Ecto neural progenitor cell (in vitro differentiated cells): Measurements from ENCODE around the gene TMEM31.

ENCODE experiments used
- DNase-seq: peaks from one replicate; pipeline ENCODE4 v3.0.0-alpha.2; 2018; ENCODE audit warnings: low spot score

TMEM31 gene, protein sequence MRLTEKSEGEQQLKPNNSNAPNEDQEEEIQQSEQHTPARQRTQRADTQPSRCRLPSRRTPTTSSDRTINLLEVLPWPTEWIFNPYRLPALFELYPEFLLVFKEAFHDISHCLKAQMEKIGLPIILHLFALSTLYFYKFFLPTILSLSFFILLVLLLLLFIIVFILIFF

DNA sequence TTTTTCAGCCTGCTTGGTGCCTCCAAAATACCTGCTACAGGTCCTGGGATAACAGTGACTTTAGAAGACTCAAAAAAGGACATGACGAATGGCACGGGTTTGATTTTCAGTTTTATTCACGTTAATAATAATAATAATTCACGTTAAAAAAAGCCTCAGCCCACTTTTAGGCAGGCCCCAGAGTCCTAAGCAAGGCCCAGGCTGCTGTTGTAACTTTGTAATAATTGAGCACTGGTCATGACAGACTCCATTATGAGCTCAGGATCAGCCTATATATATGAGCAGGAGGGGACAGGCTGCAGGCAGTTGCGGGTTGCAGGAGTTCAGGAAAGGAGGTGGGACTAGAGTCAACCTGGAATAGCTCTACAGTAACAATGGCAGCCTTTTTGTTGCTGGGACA, at the start of gene TMEM31:
Gene TMEM31 (plus strand): TSS at position 301 of the 400 bp plus-strand sequence. CDS start 1,350 bp downstream, outside the sequence.
- DNase-seq: no peak

DNA sequence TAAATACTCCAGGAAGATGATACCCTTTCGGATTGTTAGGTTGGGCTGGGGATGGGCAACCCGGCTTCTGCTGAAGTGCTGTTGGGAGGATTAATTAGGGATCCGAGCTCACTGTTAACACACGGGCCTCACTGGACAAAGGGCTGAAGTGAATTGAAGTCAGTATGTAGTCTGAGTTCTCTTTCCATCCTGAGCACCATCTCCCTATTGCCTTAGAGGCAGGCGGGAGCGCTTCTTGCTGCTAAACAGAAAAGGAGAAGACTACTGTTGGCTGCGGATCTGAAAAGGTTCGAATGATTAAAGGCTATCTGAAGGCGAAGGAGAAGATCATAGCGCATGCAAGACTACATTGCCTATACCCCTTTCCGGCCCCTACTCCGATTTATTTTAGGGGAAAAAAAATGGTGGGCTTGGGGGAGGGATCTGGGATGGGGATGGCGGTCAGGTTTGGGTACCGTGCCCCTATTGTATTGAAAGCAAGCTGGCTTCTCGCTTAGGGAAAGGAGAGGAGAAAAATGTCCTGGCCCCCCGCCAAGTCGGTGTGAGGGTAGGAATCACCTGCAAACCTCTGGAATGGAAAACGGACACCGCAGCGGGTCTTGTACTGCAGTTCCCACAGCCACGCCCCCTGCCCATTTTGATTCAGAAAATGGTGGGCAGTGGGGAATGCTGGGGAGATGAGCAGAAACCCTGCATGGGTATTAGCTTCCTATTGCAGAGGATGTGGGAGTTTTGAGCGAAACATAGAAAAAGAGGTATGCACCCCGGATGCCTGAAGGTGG, 46.5 kb upstream of the TMEM31 start:
- peak; percentile 49 for DNase-seq

DNA sequence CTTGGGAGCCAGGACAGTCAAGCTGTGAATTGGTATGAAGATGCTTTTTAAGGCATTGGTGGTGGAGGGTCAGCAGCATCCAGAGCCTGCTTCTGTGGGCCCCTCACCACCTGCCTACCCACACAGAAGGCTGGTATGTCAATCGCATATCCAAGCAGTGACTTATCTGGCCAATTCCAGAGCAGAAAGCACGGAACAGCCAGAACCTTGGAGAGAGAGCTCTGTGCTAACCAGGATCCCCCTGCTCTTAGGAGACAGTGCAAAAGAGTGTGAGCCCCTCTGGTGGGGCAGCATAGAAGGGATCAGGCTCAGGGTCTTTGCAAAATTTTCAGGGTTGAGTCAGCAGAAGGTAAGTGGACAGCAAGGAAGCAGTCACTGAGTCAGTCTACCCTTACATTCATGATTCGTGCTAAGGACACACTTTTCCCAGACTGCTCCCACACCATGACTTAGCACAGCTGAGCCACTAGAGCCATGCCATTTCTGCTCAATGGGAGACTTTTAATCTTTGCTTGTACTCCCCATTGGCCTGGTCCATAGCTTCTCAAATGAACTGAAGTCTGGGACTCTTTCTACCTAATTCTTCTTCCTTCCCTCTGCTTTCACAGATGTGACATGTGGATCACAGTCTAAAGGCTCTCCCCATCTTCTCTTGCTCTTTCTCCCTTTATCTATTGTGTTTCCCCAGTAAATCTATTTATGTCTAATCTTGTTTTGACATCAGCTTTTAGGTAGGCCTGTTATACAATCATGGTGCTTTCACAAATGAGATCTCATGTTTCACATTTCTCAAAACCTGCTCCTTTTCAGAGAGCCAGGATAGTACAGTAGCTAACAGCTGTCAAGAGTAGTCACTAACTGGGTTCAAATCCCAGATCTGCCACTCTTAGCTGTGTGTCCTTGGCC, 44.3 kb upstream of the TMEM31 start:
- DNase-seq: no peak

DNA sequence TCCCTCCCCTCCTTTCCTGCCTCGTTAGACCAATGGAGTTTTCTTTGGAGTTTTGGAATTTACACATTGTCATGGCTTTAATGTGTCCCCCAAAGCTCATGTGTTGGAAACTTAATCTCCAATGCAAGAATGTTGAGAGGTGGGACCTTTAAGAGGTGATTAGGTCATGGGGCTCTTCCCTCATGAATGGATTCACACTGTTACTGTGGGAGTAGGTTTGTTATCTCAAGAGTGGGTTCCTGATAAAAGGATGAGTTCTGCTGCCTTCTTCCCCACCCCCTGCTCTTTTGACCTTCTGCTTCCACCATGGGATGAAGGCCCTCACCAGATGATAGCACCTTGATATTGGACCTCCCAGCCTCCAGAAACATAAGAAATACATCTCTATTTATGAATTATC, 41.0 kb upstream of the TMEM31 start:
- no peak for DNase-seq

DNA sequence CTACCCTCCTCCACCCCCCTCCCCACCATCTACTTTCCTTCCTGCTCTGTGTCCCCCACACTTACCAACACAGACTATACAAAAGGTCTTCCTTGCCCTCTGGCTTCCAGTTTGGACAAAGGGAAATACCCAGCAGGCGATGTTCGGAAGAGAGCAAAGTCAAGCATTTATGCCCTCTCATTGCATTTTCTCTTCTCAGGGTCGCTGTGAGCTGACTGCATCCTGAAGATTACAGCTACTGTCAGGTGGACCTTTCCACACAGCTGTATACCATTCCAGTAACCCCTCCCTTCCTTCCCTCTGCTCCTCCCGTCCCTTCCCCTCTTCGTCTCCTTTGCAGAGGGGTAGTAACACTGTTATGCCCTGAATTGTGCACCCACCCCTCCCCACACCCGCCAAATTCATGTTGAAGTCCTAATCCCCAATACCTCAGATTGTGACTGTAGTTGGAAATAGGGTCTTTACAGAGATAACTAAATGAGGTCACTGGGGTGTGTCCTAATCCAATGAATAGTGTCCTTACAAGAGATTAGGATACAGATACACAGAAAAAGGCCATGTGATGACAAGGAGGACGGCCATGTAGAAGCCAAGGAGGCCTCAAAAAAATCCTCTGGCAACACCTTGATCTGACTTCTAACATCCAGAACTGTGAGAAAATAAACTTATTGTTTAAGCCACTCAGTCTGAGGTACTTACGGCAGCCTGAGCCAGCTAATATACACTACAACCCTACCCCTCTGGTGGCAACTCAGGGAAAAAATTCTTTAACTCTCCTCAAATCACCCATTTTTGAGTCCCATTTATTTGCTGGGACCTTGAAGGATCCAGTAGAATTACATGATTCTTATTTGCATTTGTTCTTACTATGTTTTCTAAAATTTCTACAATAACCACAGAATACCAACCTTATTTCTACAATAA, 35.9 kb upstream of the TMEM31 start:
- no peak for DNase-seq

DNA sequence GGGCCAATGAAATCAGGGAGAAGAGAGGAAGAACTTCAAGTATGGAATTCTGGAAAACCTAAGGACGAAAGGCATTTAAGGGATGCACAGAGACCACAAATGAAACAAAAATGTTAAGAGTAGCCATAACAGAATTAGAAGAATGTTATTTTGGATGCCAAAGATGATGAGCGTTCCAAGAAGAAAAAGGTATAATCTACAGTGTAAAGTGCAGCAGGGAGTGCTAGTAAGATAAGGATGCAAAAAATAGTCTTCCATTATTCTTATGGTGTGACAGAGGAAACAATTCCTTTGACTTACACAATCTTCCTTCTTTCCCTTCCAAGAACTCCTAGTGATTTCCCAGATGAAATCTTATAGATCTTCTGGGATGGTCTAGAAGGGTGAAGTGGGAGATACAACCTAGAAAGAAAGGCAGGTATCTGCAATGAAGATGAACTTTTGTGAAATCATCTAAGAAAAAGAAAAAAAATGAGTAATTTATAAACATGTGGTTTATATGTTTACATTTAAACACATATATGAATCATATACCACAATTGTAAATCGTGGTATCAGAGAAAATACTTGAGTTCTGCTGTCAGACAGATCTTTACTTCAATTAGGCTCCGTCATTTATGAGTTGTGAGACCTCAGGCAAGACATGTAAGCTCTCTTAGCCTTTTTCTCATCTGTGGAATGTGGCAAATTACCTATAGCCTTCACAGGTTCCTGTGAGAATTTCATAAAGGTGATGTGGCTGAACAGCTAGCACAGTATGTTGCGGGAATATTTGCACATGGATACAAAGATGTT, 32.3 kb upstream of the TMEM31 start:
- DNase-seq: no peak

DNA sequence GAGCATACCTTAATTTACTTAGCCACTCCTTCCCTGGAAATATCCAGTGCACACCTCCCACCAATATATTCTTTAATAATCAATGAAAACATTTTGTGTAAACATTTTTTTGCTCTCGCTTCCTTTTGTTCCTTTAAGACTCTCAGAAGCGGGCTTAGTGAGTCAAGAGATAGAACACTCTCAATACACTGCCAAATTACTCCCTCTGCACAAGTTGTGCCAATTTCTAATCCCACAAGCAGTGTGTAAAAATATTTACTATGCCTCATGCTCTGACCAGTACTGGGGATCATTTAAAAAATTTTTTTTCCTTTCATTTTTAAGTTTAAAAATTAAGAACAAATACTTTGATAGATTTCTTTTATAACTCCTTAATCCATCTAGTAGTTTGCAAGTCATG, 29.3 kb upstream of the TMEM31 start:
- DNase-seq: no peak

DNA sequence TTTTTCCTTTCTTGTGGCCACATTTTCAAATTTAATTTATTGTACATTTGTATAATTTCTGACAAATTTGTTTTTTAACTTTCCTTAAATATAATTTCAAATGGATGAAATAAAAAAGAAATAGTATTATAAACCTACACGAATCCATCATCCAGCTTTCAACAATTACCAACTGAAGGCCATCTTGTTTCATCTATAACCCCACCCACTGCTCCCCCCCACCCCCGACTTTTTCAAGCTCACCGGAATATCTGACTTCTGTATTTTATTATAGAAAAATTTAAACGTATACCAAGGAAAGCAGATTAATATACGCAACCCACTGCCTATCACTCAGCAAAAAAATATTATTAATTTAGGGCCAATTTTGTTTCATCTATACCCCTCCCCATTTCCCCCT, 25.3 kb upstream of the TMEM31 start:
- no peak for DNase-seq

DNA sequence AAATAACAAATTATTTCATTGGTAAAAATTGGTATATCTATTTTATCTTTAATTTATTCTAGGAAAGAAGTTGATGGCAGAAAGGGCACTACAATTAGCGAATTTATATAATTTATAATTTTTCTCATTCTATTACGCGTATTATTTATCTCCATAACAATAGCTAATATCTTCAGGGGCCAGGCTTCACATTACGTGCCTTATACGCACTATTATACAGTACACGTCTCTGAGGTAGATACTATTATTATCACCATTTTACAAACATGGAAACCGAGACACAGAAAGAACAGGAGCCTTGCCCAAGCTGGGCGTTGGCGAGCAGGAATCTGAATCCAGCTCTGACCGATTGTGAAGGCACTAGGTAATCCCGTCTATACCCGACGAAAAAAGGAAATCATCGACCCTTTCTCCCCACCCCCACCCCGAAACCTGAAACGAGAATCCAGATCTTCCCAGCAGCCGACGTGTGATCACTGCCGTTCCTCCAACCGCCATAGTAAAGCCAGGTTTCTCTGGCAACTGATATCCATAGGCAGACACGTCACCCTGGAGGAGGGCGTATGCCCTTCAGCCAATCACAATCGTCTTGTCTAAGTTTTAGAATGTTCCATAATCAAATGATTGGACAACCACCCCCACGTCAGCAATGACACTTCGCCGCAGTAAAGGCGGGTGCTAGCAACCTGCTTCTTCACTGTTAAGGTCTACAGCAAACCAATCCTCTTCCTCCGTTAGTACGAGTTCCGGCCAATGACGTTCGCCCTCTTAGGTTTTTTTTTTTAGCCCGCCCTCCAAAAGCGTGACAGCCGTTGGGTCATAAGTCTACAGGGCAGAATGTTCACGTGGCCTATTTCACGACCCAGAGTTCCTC, 24.3 kb upstream of the TMEM31 start, which contains the start of gene MORF4L2:
Gene MORF4L2 (minus strand): TSS at position 501 of the 874 bp plus-strand sequence. CDS start 9,672 bp downstream, outside the sequence.
- DNase-seq: peak; percentile 94

DNA sequence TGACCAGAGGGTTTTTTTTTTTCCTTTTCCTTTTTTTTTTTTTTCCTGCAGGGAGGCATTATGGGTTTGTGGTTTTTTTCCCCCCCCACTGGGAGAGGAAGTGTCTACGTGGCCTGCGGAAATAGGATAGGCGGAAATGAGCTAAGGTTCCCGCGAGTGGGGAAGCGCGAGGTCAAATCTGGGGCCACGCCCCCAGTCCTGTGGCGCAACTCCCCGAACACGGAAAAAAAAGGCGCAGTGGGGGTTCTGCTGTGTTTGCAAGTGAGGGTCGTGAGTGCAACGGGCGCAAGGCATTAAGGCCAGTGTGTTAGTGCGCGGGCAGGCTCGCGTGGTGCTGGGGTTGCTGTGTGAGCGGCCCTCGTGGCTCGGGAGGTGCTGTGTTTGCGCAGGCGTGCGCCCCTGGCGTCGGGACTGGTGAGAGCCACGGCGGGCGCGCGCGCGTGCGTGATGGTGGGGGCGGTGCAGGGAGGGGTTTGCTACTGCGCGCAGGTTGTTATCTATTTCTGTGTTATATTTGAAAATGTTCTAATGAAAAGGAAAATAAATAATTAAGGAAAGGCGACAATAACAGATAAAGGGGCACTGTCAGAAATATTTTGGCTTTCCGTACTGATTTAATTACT, 23.5 kb upstream of the TMEM31 start:
- peak; percentile 90 for DNase-seq

DNA sequence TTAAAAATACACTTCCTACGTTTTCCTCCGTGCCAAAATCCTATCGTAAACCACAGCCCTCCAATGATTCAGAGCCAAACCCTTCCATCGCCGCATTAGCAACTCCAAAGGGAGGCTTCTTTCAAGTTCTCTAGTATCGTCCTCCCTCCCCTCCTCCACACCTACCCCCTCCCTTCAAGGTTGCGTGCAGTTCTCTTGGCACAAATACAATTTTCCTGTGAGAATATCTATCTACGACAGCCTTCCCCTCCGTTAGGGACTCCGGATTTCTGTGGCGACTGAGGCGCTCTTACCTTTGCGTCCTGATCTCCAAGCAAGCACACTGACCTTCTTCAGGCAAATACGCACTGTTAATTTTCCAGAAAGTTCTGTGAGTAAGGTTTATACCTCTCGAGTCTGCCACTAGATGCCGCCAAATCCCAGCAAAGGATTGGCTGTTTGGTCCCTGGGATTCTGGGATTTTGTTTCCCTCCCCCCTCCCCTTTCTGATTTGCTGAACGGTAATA, 23.0 kb upstream of the TMEM31 start:
- peak; percentile 84 for DNase-seq

DNA sequence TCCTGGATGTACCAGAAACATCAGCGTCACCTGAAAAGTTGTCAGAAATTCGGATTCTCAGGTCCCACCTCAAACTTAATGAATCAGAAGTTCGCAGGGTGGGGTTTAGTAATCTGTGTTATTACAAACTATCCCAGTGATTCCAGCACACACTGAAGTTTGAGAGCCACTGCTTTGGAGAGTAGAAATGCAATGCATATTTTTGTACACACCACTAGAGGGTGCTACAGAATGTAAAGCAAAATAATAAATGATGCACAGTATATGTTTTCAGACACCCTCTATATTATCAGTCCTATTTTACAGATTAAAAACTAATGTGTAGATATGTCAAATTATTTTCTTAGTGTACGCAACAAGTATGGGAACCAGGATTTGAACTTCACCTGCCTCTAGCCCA, 21.8 kb upstream of the TMEM31 start:
- DNase-seq: no peak

DNA sequence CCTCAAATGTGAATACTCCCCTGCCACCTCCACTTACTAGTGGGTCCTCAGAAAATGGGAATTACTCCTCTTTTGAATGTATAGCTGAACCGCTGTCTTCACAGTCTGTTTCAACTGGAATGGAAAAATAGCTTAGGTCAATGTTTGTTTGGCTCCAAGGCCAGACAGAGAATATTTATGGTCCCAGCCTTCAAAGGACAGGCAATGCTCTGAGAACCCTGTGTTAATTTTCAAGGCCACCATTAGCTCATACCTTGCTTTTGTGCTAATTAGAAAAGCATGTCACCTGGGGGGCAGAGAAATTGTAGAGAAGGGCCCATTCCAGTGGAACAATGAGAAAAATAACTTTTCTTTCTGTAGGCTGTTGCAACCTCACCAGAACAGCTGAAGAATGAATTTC, 19.6 kb upstream of the TMEM31 start:
- DNase-seq: no peak

DNA sequence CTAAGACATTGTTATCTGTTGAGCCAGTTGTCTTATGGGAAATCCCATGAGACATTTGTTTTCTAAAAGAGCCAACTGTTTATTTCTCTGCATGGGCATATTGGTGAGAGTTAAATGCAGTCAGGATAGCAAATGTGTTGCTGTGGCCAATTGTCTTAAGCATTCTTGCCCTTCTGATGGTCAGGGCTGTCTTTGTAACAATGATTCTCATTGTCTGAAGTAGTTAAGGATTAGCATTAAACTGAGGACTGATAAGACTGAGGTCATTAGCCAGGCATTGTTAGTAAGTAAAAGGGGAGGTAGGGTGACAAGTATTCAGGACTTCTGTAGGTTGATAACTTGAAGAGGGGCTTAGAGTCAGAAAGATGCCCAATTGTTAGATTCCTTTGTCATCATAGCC, 13.0 kb upstream of the TMEM31 start:
- DNase-seq: no peak

DNA sequence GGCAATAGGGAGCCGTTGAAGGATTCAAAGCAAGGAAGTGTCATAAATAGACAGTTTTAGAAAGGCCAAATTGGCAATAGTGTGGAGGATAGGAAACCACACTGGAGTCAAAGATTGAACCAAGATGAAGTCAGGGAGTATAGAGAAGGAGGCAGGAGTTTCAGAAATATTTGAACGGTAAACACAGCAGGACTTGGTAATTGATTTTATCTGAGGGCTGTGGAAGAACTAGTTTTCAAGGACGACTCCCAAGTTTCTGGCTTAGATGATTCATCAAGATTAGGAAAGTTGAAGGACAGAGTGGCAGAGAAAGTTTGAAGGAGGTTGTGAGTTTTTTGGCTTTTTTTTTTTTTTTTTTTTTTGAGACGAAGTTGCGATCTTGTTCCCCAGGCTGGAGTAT, 11.5 kb upstream of the TMEM31 start:
- no peak for DNase-seq

DNA sequence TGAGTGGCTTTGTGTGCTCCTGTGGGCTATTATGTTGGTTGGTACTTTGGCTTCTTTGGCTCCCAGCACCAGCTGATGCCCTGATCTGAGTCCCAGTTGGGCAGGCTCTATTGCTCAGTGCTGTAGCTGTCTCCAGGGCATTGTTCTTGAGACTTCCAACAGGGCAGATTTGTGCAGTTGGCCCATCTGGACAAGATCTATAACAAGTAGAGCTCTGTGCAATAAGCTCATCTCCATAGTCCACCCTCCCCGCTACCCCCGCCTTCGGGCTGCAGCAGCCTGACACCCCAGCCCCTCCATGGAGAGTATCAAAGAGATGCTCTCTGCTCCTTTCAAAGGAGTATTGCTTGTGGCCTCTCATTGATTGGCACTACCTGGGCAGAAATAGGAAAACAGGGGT, 5.8 kb upstream of the TMEM31 start:
- DNase-seq: no peak

DNA sequence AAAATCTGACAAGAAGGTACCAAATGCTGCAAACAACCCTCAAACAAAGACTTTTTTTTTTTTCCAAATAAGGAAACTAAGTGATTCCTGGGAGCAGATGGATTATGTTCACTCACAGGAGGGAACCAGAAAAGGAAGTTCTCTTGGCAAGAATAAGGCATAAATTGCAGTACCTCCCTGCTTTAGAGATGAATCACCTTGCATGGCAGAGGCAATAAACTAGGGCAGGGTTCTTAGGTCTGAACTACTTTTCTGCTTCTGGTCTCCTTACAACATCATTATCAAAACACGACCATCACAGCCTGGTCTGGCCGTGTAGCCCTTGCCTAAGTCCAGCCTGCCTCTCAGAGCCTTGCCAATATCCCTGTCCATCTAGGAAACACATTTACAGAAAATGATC, 6.3 kb downstream of the TMEM31 start:
- no peak for DNase-seq

DNA sequence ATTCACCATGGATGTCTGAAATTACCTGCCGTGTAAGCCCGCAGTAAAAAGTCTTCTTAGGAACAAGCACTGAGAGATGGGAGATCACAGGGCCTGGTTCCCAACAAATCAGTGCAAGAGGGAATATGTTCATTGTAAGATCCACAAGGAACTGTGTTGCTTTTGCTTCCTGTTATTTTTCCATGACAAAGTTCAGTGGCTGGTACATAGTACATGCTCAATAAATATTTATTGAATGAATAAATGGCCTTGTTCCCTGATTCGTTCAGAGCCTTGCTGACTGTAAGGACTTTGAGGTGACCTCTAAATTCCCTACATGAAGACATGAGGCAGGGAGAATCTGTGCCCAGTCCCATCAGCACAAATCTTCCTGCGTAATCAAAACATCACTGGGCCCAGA, 7.4 kb downstream of the TMEM31 start:
- no peak for DNase-seq

DNA sequence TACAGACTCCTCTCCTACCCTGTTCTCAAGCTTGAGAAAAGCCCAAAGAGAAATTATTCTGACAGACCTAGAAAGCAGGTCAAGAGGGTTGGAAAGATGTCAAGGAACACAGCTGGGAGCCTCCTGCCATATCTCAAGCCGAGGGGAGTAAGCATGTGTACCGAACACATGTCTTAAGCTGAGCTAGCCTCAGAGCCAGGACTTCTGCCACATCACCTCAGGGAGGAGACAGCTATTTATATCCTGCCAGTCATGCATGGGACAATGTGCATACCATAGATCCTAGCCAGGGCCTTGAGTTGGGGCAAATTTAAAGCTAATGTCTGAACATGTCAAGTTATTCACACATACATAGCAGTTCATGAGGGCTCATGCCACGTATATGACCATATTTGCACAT, 11.8 kb downstream of the TMEM31 start:
- no peak for DNase-seq
